Activated CD8-positive, alpha-beta memory T cell treated with anti-CD3 and anti-CD28 coated beads, Interleukin-2, amount 50 U/mL, for 48 hours (primary cell): ENCODE results near the gene POLG.

Source experiments
- DNase-seq: peaks from one replicate; pipeline ENCODE4 v3.0.0-alpha.2; 2020

The POLG gene

GRCh38 chr15:89356634-89357298 lies 22.1 kb upstream of the POLG start:
- peak; percentile 51 for DNase-seq

GRCh38 chr15:89353991-89354390 lies 19.4 kb upstream of the POLG start:
- no peak for DNase-seq

- DNase-seq, result no peak
Observed at GRCh38 chr15:89352476-89352875, 17.9 kb upstream of the POLG start.

GRCh38 chr15:89349206-89349558 lies 14.6 kb upstream of the POLG start:
- no peak for DNase-seq

- DNase-seq, result no peak
Observed at GRCh38 chr15:89346516-89347231, 12.1 kb upstream of the POLG start.

GRCh38 chr15:89345248-89345647 lies 10.6 kb upstream of the POLG start:
- DNase-seq, result no peak

- no peak for DNase-seq
Observed at GRCh38 chr15:89342840-89343239, 8.2 kb upstream of the POLG start.

- DNase-seq, result no peak
Observed at GRCh38 chr15:89341316-89342005, 6.8 kb upstream of the POLG start.

GRCh38 chr15:89340573-89340972 lies 5.9 kb upstream of the POLG start:
- DNase-seq, result no peak

GRCh38 chr15:89338036-89338435 lies 3.4 kb upstream of the POLG start:
- DNase-seq, result peak; percentile 53

GRCh38 chr15:89335298-89336041 lies 846 bp upstream of the POLG start:
- DNase-seq, result no peak

GRCh38 chr15:89333959-89334509 lies 590 bp downstream of the POLG start:
- no peak for DNase-seq

GRCh38 chr15:89333011-89333860 lies 1.4 kb downstream of the POLG start:
- DNase-seq, result no peak

GRCh38 chr15:89332446-89332845 lies 2.2 kb downstream of the POLG start:
- DNase-seq, result no peak

GRCh38 chr15:89330881-89331595 lies 3.6 kb downstream of the POLG start:
- no peak for DNase-seq

- no peak for DNase-seq
Observed at GRCh38 chr15:89330119-89330518, 4.5 kb downstream of the POLG start.

GRCh38 chr15:89329329-89330084 lies 5.1 kb downstream of the POLG start:
- no peak for DNase-seq

- peak; percentile 42 for DNase-seq
Observed at GRCh38 chr15:89328398-89329254, 6.0 kb downstream of the POLG start.

- DNase-seq, result no peak
Observed at GRCh38 chr15:89327113-89327512, 7.5 kb downstream of the POLG start.

- DNase-seq, result no peak
Observed at GRCh38 chr15:89326316-89326715, 8.3 kb downstream of the POLG start.
